Calu3 (cell line): Measurements from ENCODE around the gene RAB19. TPM values are rescaled to one million over a fixed set of nuclear protein-coding genes. Genes with fewer than 3 reads are reported as not detected.

Experiments used
- BruUV-seq: library from RNA; stranded (reverse); fragments of 400-500 nt; replicated peaks from 2 replicates; lab custom pipeline; 2021; lab: Mats Ljungman, UMichigan
- CTCF ChIA-PET: fragments of 300-600 bp; sonication (Branson Sonifier 250); formaldehyde crosslinking; loops from one replicate; lab custom pipeline; 2022; ENCODE audit warnings: antibody characterized with exemption; lab: Charles Lee
- DNase-seq: peaks from one replicate; pipeline ENCODE4 v3.0.0; 2022
- H3K27ac Mint-ChIP-seq: one replicate; pipeline ENCODE4 v1.8.0; 2022; ENCODE audit warnings: mixed read lengths; ENCODE audit not compliant: unreplicated experiment
- H3K27me3 Mint-ChIP-seq: one replicate; pipeline ENCODE4 v1.8.0; 2022; ENCODE audit warnings: mixed read lengths; ENCODE audit not compliant: unreplicated experiment
- H3K36me3 Mint-ChIP-seq: one replicate; pipeline ENCODE4 v1.8.0; 2022; ENCODE audit warnings: mild to moderate bottlenecking, moderate library complexity, mixed read lengths; ENCODE audit not compliant: insufficient read depth, unreplicated experiment
- H3K4me1 Mint-ChIP-seq: one replicate; pipeline ENCODE4 v1.8.0; 2022; ENCODE audit warnings: mild to moderate bottlenecking, low read depth, mixed read lengths; ENCODE audit not compliant: unreplicated experiment
- H3K4me3 Mint-ChIP-seq: one replicate; pipeline ENCODE4 v1.8.0; 2022; ENCODE audit warnings: mild to moderate bottlenecking, low read depth, moderate library complexity, mixed read lengths; ENCODE audit not compliant: unreplicated experiment
- H3K9me3 Mint-ChIP-seq: one replicate; pipeline ENCODE4 v1.8.0; 2022; ENCODE audit warnings: low read depth, mixed read lengths; ENCODE audit not compliant: unreplicated experiment
- intact Hi-C: fragments of 100-400 bp; cut with micrococcal nuclease; formaldehyde crosslinking; loops from one replicate; pipeline ENCODE4 v1.10.0; 2022; ENCODE audit not compliant: unreplicated experiment
- total RNA-seq: library from RNA; stranded (reverse); gene quantifications from 2 replicates; pipeline ENCODE4 v1.2.3, GENCODE V29; 2022
- TF ChIP-seq, protein P1 (sequence below): fragments of 200-600 bp; IDR thresholded peaks from one replicate; pipeline ENCODE4 v1.8.0; 2022; ENCODE audit warnings: antibody characterized with exemption; ENCODE audit not compliant: unreplicated experiment

Gene RAB19
- total RNA-seq, 1 experiment from 2014 or later = 4.7 TPM

DNA sequence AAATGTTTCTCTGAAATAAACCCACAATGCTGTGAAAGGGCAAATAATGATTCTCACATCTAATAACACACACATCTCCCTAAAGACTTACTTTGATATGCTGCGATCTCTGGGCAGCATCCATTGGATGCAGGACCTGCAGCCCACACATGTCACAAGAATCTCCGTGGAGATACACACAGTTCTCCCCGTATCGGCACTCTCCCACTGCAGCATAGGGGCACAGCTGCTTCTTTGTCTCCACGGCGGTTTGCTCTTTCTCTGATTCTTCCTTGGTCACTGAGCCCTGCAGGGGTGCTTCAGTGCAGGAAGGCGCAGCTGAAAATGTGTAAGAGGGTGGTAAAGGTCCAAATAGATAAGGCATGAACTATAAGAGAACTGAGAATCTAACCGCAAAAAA lies 55.1 kb downstream of the RAB19 start:
- Mint-ChIP-seq H3K4me3 (no peak overlapping the region), H3K27ac (no peak overlapping the region), H3K4me1 (no peaks in the 10 kb centered on the region), H3K9me3 (no peaks in the 10 kb centered on the region), H3K36me3 (peaks cover 39% of the 10 kb centered on the region), H3K27me3 (no peaks in the 10 kb centered on the region)
- no peak for DNase-seq
- TSS peak; percentile 21 for BruUV-seq
- TF ChIP-seq, protein P1, sequence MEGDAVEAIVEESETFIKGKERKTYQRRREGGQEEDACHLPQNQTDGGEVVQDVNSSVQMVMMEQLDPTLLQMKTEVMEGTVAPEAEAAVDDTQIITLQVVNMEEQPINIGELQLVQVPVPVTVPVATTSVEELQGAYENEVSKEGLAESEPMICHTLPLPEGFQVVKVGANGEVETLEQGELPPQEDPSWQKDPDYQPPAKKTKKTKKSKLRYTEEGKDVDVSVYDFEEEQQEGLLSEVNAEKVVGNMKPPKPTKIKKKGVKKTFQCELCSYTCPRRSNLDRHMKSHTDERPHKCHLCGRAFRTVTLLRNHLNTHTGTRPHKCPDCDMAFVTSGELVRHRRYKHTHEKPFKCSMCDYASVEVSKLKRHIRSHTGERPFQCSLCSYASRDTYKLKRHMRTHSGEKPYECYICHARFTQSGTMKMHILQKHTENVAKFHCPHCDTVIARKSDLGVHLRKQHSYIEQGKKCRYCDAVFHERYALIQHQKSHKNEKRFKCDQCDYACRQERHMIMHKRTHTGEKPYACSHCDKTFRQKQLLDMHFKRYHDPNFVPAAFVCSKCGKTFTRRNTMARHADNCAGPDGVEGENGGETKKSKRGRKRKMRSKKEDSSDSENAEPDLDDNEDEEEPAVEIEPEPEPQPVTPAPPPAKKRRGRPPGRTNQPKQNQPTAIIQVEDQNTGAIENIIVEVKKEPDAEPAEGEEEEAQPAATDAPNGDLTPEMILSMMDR = no peak
- intact Hi-C loops = no loop called here
- CTCF ChIA-PET = no interaction called here

DNA sequence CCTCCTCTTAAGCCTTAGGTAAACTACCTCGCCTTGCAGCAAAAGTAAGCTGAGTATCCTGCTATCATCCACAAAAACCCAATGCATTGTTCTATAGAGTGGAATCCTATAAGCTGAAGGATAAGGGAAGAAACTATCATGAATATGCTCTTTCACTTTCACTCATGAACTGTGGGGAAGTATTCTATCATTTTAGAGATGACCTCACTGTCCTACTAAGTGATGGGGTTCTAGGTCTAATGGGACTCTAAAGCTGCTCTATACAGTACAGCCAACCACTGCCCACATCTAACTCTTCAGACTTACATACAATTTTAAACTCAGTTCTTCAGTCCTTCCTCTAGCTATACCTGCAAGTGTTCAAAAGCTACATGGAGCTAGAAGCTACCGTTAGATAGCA lies 59.3 kb downstream of the RAB19 start:
- Mint-ChIP-seq H3K27me3 (no peaks in the 10 kb centered on the region), H3K4me1 (no peaks in the 10 kb centered on the region), H3K36me3 (peaks cover 29% of the 10 kb centered on the region), H3K9me3 (no peaks in the 10 kb centered on the region), H3K4me3 (no peak overlapping the region), H3K27ac (no peak overlapping the region)
- no TSS peak for BruUV-seq
- TF ChIP-seq, protein P1 = no peak
- CTCF ChIA-PET = no interaction called here
- intact Hi-C loops = no loop called here
- no peak for DNase-seq

DNA sequence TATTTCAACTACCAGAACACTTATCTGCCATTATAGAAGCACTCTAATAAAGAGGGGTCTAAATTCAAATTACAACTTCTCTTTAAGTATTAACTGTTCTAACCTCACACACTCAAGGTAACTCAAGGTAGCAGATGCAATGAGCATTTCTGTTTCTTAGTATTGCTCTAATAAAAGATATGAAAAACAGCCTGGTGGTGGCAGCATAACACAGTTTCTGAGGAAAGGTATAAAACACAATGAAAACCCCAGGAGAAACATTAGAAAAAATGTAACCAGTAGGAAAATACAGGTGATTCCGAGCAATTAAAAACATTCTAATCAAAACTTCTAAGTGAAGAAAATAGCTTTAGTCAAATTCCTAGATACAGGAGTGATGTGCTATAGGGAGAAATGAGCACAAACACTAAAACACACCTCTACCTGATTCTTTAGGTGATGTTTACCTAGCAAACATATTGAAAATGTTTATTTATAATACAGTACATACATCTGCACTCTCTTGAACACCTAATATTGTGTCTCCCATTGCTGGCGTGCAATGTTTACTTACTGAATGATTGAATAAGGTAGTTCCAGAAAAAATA lies 72.0 kb downstream of the RAB19 start:
- H3K4me1 Mint-ChIP-seq = no peaks in the 10 kb centered on the region
- DNase-seq = peak; percentile 57
- TF ChIP-seq, protein P1 = peak; percentile 36
- no peak overlapping the region for H3K4me3 Mint-ChIP-seq
- H3K9me3 Mint-ChIP-seq = no peaks in the 10 kb centered on the region
- no peak overlapping the region for H3K27ac Mint-ChIP-seq
- CTCF ChIA-PET = no interaction called here
- intact Hi-C loops = loop anchor here (1.0 to 10.0 kb wide), 5 partner anchors 17 to 419 kb away; partner anchors contain the start of gene KDM7A
- peaks cover 24% of the 10 kb centered on the region for H3K36me3 Mint-ChIP-seq
- BruUV-seq = no TSS peak
- no peaks in the 10 kb centered on the region for H3K27me3 Mint-ChIP-seq

DNA sequence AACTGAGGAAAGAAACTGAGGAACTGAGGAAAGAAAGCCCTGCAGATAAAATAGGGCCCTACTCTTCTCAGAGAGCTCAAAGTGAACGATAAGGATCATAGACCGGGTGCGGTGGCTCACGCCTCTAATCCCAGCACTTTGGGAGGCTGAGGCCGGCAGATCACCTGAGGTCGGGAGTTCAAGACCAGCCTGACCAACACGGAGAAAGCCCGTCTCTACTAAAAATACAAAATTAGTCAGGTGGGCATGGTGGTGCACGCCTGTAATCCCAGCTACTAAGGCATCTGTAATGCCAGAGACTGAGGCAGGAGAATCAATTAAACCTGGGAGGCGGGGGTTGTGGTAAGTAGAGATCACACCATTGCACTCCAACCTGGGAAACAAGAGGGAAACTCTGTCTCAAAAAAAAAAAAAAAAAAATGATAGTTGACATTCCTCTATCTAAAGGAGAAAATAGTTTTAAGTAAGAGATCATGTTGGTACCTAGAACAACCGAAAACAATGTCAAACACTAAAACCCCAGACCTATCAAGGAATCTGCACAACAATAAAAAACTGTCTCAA lies 72.9 kb downstream of the RAB19 start:
- no peak overlapping the region for H3K27ac Mint-ChIP-seq
- no TSS peak for BruUV-seq
- H3K36me3 Mint-ChIP-seq = peaks cover 24% of the 10 kb centered on the region
- CTCF ChIA-PET = no interaction called here
- H3K4me1 Mint-ChIP-seq = no peaks in the 10 kb centered on the region
- H3K4me3 Mint-ChIP-seq = peak overlapping the region; percentile 77
- TF ChIP-seq, protein P1 = no peak
- H3K9me3 Mint-ChIP-seq = no peaks in the 10 kb centered on the region
- intact Hi-C loops = loop anchor here (2.0 to 10.0 kb wide), 4 partner anchors 36 to 419 kb away; partner anchors contain the start of gene KDM7A
- no peaks in the 10 kb centered on the region for H3K27me3 Mint-ChIP-seq
- no peak for DNase-seq

Other genes starting within 250 kb of the RAB19 start
- 2.7 and 4.9 TPM in 2 replicates for gene KDM7A, start 227.1 kb upstream of the RAB19 start, total RNA-seq
- 62.5 and 65.2 TPM in 2 replicates for gene SLC37A3, start 5.5 kb upstream of the RAB19 start, total RNA-seq
- gene MKRN1, start 75.4 kb downstream of the RAB19 start, total RNA-seq = 83.9 and 85.3 TPM in 2 replicates
- gene DENND2A, start 236.8 kb downstream of the RAB19 start, total RNA-seq = not detected in 2 replicates